GM21619 (cell line): ENCODE measurements around the gene RPL13A.

Experiments
- ATAC-seq: cut with Tn5 transposase; IDR thresholded peaks from one replicate; pipeline ENCODE4 v1.9.1; 2021; ENCODE audit not compliant: unreplicated experiment

Gene RPL13A

DNA sequence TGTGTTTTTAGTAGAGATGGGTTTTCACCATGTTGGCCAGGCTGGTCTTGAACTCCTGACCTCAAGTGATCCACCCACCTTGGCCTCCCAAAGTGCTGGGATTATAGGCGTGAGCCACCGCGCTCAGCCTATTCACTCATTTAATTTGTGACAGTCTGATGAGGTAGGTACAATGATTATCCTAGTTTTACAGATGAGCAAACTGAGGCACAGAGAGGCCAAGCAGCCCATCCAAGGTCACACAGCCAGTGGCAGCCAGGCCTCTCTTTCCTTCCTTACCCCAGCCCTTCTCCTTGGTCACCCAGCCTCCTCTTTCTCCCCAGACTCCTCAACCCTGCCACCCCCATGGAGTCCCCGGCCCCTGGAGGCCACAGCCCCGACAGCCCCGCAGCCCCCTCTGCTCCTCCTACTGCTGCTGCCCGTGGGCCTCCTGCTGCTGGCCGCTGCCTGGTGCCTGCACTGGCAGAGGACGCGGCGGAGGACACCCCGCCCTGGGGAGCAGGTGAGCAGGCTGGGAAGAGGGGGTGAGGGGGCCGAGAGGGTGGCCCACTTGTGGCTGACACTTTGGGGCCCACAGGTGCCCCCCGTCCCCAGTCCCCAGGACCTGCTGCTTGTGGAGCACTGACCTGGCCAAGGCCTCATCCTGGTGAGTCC lies 7.3 kb upstream of the RPL13A start:
- ATAC-seq = no peak

DNA sequence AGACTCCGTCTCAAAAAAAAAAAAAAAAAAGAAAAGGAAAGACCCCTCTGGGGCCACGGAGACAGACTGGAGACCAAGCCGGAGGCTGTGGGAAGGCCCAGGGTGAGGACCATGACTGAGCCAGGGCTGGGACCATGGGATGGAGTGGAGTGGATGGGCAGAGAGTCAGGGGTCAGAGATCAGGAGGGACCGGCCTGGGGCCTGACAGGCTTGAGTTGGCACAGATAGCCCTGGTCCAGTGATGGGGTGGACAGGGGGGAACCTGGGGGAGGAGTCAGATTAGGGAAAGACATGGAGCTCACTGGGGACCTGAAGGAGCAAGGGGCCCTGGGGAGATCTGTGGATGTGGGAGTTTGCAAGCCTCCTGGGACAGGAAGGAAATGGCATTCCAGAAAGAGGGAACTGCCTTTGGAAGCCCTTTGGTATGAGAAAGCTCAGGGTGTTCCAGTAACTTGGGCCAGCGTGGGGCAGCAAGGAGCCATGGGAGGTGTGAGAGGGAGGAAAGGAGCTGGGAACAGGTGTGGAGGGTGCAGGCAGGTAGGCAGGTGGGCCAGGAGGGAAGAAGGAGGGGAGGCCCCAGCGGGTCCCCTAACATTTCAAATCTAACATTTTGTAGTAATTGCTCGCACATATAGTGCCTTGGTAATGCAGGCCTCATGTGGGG lies 6.3 kb upstream of the RPL13A start:
- no peak for ATAC-seq

DNA sequence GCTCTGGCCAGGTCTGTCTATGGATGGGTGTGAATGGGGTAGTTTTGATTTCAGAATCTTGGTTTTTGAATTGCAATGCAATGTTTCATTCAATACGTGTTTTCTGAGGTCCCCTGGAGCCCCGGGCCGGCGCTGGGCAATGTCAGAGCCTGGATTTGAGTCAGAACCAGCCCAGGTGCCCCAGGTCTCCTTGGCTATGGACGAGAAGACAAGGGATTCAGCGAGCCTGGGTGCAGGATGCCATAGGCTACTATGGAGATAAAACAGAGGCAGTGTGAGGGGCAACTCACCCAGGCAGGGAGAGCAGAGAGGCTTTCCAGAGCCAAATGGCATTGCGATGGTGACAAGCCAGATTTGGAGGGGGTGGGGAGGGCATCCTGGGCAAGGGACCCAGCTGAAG lies 1.2 kb upstream of the RPL13A start:
- no peak for ATAC-seq

DNA sequence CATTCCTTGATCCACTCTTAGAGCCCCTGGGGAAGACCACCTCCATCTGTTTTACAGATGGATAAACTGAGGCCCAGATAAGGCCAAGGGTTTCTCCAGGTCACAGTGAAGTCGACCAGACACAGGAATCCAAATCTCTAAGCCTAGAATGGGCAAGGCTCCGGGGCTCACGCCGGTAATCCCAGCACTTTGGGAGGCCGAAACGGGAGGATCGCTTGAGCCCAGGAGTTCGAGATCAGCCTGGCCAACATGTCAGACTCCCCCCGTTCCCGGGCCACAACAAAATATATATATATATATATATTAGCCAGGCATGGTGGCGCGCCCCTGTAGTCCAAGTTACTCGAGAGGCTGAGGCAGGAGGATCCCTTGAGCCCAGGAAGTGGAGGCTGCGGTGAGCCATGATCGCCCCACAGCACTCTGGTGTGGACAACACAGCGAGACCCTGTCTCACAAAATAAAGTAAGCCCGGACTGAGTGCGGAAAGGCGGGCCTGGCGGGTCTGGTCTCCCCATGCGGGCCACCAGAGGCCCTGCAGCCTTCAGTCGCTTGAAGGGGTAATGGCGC lies 615 bp upstream of the RPL13A start:
- no peak for ATAC-seq

DNA sequence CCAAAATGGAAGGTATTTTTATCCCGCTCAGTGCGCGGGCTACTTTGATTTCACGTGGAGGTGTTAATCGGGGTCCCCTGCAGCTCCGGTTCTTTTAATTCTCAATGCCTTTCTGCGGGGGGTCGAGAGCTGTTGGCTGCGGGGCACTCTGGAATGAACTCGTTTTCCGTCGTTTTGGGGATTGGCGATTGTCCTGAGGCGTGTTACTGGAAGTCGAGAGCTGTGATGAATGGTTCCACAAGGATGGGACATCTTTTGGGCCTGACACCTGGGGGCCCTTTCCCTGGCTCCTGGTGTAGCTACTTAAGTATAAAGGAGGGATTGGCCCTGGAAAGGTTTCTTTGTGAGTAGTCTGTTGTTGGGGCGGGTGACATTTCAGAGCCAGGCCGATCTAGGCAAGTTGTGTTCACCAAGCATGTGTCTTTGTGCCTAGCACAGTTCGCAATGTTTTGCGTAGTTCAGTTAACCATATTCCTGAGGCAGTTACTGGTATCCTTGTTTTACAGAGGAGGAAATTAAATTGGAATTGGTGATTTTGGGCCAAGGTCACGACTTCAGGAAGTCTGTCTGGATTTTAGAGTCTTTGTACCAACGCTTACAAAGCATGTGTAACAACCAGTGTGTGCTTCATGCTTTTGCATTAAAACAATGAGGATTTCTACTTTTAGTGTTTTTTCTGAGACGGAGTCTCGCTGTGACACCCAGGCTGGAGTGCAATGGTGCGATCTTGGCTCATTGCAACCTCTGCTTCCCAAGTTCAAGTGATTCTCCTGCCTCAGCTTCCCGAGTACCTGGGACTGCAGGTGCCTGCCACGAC lies 846 bp downstream of the RPL13A start:
- ATAC-seq = no peak

DNA sequence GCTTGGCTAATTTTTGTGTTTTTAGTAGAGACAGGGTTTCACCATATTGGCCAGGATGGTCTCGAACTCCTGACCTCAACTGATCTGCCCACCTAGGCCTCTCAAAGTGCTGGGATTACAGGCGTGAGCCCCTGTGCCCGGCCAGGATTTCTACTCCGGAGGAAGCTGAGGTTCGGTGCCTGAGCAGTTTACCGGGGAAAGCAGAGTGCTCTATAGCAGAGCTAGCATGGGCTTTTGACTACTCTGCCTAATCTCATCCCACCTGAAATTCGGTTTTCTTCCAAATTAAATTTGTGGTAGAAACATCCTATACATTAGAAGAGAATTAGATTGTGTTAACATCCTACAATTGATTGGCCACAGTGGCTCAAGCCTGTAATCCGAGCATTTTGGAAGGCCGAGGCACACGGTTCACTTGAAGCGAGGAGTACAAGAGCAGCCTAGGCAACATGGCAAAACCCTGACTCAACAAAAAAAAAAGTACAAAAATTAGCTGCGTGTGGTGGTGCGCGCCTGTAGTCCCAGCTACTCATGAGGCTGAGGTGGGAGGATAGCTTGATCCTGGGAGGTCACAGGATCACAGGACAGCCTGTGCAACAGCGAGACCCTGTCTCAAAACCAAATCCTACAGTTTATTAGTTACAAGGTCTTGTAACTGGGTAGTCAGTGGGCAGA lies 1.6 kb downstream of the RPL13A start:
- no peak for ATAC-seq

DNA sequence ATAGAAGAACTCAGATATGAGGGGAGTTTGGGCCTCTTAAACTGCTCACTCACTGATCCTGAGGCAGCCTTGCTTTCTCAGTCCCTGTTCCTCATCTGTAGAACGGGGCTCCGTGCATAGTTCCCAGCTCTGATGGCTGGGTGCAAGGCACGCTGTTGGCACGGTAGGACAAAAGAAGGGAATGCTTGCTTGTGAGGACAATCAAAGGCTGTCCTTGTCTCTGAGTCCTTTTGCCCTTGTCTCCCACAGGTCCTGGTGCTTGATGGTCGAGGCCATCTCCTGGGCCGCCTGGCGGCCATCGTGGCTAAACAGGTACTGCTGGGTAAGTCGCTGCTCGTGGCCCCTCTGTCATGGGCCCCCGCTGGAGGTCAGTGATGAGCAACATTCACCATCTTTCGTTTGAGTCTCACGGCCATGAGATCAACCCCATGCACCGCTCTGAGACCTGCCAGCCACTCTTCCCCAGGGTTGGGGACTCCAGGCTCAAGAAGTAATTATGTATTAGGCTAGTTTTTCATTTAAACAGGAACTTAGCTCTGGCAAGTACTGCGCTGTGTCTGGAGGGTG lies 2.3 kb downstream of the RPL13A start:
- no peak for ATAC-seq

DNA sequence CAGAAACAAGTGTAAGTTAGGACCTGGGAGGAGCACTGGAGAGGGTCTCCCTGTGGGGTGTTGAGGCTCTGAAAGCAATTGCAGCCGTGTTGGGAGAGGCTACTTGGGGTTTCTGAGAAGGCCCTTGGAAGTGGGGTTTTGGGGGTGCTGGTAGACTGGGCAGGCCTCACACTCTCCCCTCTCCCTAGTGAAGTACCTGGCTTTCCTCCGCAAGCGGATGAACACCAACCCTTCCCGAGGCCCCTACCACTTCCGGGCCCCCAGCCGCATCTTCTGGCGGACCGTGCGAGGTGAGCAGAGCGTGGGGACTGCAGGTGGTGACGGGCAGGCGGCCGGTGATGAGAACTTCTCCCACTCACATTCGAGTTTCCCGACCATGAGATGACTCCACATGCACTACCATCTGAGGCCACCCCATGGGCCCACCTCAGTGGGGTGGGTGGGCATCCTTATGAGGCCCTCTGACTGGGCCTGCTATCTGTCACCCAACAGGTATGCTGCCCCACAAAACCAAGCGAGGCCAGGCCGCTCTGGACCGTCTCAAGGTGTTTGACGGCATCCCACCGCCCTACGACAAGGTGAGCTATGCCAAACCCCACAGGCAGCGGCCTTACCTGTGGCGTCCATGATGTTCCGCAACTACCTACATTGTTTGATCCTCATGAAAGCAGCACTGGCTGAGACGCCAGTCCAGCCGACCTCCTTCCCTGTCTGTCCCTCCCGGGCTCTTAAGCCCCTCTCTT lies 3.0 kb downstream of the RPL13A start:
- ATAC-seq = no peak

DNA sequence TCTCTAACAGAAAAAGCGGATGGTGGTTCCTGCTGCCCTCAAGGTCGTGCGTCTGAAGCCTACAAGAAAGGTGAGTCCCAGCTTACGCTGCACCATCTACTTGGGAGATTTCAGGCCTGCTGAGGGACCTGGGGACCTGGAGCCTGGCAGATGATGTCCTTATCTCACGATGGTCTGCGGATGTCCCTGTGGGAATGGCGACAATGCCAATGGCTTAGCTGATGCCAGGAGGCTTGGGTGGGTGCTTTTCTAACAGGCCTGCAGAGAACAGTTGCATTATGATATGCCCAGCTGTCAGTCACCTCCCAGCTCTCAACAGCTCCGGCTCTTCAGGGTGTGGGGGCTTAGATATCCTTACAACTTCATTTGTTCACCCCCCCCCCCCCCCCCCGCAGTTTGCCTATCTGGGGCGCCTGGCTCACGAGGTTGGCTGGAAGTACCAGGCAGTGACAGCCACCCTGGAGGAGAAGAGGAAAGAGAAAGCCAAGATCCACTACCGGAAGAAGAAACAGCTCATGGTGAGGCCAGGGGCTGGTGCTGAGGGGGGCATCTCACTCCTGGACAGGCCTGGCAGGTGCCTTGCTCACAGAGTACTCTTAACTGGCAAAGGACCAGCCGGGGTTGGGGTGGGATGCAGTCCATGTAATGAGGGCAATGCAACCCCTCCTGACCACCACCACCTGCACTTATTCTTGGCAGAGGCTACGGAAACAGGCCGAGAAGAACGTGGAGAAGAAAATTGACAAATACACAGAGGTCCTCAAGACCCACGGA lies 3.8 kb downstream of the RPL13A start:
- ATAC-seq = no peak

DNA sequence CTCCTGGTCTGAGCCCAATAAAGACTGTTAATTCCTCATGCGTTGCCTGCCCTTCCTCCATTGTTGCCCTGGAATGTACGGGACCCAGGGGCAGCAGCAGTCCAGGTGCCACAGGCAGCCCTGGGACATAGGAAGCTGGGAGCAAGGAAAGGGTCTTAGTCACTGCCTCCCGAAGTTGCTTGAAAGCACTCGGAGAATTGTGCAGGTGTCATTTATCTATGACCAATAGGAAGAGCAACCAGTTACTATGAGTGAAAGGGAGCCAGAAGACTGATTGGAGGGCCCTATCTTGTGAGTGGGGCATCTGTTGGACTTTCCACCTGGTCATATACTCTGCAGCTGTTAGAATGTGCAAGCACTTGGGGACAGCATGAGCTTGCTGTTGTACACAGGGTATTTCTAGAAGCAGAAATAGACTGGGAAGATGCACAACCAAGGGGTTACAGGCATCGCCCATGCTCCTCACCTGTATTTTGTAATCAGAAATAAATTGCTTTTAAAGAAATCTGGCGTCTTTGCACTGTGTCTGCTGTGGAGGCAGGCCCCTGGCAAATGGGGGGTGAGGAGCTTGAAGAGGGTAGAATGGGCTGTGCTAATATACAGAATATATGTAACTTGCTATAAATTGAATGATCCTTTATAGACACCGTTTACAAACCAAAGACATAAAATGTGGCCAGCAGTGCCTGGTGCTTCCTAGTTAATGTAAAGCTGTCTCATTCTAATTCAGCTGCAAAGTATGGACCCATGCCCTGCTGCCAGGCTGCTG lies 4.6 kb downstream of the RPL13A start:
- ATAC-seq = no peak

DNA sequence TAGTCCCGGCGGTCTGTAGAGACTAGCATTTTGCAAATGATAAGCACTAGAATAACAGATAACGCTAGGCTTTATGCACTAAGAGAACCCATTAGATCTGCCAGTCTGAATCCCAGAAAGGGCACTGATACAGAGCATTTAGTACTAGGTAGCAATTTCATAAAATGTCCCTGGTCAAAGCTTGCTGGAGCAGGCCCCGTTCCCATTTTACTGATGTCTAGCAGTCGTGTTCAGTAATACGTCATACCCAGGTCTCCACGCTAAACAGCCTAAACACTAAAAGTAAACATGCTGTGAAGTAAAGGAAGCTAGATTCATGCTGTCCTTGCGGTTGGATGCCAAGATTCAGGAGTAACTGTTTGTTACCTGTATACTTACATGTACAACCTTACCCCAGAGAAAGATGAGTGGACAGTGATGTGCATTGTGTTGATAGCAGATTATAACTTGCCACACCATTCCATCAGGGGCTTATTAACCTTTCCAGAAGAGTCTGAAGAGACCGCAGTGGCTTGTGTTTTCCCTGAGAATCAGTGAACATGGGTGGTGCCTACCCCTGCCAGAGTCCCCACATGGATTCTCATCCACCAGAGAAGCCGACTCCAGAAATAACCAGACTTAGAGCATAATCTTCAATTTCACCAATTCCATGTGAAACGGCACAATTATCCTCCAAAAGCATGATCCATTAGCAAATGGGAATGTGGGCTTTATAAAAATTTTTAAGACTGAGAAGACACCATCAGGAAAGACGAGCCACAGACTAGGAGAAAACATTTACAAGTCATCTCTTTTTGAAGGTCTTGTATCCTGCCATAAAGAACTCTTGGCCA lies 5.4 kb downstream of the RPL13A start:
- no peak for ATAC-seq

DNA sequence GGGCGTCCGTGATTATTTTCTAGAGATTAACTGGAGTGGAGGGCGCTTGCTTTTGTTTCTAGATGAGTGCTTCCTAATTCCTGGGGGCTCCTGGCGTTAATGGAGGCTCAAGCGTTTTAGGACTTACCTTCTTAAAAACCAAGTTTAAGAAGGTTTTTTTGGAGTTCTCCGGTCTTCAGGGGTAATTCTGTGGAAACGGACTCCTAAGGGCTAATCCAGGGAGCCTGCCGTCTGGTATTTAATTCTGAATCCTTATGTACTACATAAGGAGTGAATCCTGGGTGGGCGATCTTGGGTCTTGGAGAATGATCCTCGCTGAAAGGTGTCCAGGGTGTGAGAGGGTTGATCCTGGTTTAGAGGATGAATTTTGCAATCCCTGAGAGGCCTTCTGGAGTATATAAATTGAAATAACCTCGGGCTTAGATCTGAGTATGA lies 9.2 kb downstream of the RPL13A start:
- ATAC-seq = no peak

DNA sequence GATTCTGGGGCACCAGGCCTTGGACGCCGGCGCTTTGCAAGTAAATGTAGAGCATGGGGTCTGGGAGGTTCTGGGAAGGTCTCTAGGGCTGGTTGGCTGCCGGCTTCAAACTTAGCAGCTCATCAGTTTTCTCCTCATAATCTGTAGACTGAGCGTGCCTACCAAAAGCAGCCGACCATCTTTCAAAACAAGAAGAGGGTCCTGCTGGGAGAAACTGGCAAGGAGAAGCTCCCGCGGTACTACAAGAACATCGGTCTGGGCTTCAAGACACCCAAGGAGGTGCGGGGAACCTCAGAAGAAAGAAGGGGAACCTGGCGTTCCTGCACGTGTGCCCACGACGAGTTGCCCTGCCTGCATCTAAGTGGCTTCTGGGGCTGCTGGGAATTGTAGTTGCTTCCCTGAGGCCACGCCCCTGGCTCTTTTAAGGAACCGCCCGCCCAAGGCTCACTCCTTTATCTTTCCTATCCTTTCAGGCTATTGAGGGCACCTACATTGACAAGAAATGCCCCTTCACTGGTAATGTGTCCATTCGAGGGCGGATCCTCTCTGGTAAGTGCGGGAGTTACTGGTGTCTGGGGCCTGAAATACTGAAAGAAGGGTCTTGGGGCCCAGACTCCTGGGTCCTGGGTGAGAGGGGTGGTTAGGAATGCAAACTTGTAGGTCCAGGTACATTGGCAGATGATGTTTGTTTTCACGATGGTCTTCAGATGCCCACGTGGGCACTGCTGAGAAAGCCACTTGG lies 9.8 kb downstream of the RPL13A start:
- no peak for ATAC-seq

DNA sequence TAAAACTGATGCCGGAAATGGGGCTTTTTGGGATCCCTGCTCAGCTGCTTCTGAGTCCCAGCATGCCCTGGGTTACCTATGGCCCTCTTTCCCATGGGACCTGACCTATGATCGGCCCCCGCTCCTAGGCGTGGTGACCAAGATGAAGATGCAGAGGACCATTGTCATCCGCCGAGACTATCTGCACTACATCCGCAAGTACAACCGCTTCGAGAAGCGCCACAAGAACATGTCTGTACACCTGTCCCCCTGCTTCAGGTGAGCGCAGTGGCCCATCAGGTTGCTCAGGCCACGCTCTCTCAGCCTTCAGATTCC lies 10.3 kb downstream of the RPL13A start:
- ATAC-seq = no peak

DNA sequence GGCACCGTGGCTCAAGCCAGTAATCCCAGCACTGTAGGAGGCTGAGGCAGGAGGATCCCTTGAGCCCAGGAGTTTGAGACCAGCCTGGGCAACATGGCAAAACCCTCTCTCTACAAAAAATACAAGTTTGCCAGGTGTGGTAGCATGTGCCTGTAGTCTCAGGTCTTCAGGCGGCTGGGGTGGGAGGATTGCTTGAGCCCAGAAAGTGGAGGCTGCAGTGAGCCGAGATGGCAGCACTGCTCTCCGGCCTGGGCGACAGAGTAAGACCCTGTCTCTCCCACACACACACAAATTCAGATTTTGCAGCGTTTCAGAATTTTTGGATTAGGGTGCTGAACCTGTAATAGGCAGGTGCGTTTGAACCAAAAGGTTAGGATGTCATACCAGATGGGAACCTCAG lies 11.1 kb downstream of the RPL13A start:
- no peak for ATAC-seq

DNA sequence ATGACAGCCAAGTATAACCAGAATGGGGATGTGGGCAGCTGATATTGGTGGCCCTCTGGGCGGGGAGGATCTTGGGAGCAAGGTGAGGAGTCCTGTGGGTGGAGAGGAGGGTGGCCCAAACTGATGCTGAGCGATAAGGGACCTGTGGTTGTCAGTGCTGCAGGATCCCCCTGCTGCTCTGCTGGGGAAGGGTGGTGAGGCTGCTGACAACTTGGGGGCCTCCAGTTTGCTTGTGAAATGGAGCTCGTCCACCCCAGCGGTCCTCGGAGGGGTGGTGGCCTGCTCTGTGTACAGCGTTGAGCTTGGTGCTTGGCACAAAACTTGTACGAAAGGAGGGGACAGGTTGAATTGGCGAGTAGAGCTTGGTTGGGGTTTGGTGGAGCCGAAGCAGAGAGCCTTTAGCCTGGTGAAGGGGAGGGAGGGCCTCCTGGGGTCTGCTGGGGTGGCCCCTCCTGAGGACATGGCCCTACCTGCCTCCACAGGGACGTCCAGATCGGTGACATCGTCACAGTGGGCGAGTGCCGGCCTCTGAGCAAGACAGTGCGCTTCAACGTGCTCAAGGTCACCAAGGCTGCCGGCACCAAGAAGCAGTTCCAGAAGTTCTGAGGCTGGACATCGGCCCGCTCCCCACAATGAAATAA lies 11.7 kb downstream of the RPL13A start:
- no peak for ATAC-seq
